NCI-H2107 treated with DMSO at 0.1 percent for 48 hours (cell line): ENCODE measurements around the gene ATXN7.

Source experiments
- DNase-seq: peaks from one replicate; lab custom pipeline; 2025; ENCODE audit not compliant: unreplicated experiment; lab: John Stamatoyannopoulos, UW

The ATXN7 gene

DNA sequence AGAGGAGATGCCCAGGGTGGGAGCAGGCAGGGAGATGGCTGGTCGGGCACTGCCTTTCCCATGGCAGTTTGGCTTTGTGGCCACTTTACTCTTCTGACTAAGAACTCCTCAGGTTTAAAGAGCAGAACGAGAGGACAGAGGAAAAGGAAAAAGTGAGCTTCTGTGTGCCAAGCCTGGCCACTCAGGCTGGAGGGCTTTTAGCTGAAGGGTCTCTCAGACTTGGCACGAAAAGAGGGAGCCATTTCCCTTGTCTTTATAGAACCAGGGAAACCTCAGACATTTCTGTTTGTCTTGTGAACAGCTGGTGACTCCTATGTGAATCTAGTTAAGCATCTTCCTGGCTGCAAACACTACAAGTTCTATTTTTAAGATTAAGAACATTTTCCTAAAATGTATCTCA lies 182.9 kb downstream of the ATXN7 start:
- DNase-seq = no peak

DNA sequence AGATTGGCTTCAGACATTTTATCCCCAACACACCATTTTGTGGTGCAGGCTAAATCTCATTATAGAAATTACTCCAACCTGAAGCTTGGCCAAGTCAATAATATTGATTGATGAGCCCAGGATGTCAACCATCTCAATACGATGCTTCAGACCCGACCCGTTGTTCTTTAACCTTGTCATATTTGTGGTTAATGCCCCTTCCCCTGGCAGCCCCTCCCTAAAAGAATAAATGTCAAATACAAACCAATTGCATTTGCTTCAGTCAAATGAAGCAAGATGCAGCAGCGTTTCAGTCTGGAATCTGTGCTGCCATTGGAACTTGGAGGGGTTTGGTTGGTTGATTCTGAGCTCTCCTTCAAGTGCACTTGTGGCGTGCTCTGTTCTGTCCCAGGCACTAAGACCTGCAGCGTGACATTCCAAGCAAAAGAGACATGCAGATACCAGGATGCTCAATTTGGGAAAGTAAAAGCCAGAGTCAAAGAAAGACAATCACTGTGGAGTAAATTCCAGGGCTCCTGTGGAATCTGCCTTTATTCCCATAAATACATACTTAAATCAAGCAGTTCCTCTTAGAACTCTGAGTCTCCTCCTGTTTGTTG lies 183.4 kb downstream of the ATXN7 start:
- DNase-seq = no peak

DNA sequence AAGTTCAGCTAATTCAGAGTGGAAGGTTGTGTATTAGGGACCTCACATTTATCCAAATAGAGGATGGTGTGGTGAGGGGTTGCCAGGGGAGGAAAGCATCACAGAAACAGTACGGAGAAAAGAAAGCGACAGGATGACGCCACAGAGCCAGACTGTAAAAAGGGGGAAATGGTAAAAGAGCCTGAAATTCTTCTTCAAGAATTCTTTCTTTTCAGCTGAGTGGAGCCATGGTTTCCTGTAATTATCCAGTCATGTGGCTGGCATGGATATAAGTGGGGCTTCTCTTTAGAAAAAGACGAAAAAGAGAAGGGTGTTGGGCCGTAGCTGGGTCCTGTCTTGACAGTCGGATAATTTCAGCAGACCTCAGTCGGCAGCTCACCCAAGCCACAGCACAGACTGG lies 184.1 kb downstream of the ATXN7 start:
- no peak for DNase-seq

DNA sequence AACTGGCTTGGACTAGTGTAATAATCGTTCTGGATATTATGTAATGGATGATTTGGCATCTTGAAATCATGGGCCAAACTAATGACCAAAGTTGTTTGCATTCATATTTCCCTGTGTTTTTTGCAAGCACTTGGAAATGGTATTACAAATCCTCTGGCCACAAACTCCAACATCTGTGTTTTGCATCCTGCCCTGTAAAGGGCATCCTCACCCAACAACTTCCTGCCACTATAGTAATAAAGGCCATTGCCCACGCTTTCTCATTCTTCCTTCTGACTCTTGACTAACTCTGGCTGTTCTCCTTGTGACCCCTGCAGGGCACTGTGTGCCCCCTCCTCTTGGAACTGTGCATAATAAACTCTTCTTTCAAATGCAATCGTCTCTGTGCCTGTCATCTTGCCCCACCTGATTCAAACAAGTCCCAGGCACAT lies 185.0 kb downstream of the ATXN7 start:
- no peak for DNase-seq

GRCh38 chr3:64049136-64049535 lies 185.5 kb downstream of the ATXN7 start:
- no peak for DNase-seq

GRCh38 chr3:64049832-64050231 lies 186.2 kb downstream of the ATXN7 start:
- no peak for DNase-seq
